Stimulated activated CD4-positive, alpha-beta T cell treated with anti-CD3 and anti-CD28 coated beads, TNF-alpha, amount 100 ng/mL, for 1 hour (primary cell): ENCODE data around the gene MLX.
A peak's percentile ranks its signal among the peaks of the same experiment; 100 is the strongest.

Experiments used
- DNase-seq, 3 donors: peaks; one replicate each; pipeline ENCODE4 v3.0.0-alpha.2; 2020; ENCODE audit warnings: low read depth in 3 of 3, low spot score in 1 of 3

MLX gene

DNA sequence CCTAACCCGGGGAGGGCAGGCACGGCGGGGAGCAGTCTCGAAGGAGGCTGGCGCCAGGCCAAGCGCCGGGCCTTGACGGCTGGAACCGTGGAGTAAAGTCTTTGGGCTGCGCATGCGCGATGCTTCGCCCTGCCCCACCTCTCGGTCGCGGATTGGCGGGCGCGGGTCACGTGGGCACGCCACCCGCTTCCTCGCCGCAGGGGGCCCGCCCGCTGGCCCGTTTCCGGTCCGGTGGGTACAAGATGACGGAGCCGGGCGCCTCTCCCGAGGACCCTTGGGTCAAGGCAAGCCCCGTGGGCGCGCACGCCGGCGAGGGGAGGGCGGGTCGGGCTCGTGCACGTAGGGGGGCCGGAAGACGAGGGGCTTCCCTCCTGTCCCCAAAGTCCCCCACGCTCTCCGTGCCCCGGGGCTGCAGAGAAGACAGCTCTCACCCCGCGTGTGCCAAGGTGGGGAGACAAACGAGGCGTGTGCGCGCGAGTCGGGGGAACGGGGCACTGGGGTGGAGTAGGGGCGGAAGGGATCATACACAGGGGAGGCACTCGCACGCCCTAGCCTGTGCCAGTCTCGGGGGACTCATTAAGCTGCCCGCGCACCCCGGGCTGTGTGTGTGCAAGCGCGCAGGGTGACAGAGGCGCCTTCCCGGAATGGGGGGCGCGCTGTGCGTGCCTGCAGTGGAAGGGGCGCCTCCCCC, at the start of gene MLX:
Gene MLX (plus strand): TSS at position 218 of the 691 bp plus-strand sequence. CDS start 25 bp downstream, at position 243.
- DNase-seq = peak; percentile 80 to 91 (median 85)

DNA sequence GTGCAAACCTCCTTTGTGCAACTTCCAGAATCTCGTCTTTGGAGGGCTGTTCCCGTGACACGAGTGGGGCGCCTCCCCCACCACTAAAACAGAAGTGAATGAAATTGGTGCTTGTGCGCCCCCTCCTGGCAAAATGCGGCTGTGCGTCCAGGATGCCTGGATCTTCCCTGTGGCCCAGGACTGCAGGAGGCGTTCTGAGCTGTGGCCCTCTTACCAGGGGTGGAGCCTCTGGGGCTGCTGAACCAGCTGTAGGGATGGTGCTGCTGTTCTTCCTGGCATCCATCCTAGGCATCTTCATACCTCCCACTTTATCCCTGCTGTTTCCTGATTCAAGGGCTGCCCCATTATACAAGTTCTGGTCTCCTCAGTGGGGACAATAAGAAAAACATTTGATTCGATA, 49.4 kb upstream of the MLX start:
- peak; percentile 33 to 77 (median 65) for DNase-seq

- no peak for DNase-seq
Measured at GRCh38 chr17:42518046-42518754, 48.7 kb upstream of the MLX start.

DNA sequence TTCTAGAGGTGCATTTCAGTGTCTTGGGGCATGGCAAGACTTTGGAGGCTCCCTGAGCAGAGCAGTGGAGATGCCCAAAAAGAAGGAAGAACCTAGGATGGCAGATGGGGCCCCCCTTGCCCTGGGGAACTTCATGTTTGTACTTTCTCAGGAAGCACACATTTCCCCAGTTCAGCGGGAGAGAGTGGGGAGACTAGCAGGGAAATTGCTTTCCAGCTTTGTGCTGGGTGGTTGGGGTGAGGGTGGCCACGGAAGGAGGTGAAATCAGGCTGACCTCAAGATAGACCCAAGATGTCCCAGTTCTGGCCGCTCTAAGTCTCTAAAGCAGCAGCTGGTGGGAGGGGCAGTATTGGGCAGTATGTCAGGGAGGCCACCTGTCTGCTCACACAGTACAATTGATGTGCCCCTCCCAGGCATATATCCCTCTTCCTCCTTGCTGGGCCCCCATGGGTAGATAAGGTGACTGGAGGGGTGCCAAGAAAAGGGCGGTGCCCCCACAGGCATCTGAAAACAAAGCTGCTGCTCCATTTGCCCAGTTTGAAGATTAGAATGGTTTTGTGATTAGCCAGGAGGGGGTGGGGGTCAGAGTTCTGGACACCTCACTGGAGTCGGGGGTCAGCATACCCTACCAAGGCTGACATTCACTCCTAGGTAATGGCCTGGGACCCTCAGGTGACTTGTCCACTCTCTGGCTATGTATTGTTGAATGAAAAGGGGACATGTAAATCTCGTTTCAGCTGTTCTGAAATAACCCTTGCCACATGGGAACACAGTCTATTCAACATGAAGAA, 48.0 kb upstream of the MLX start:
- no peak for DNase-seq

GRCh38 chr17:42519546-42520491, 47.1 kb upstream of the MLX start:
- DNase-seq = no peak

DNA sequence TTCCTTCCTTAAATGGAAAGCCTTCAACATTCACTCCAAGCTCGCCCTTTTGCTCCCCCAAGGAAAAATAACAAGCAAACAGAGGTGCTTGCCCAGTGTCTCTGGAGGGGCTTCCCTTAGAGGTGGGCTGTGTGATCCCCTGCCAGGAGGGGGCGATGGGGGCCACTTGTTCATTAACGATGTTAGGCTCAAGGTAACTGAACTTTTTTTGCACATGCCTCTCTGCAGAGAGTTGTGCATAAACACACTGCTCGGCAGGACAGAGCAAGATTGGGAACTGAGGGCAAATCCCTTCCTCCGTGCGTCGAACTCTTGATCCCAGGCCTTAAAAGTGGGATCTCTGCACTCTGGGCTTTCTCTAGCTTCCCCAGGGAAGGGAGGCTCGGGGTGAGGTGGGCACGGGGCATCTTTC, 46.4 kb upstream of the MLX start:
- no peak for DNase-seq

- no peak for DNase-seq
Measured at GRCh38 chr17:42521036-42521435, 45.9 kb upstream of the MLX start.

DNA sequence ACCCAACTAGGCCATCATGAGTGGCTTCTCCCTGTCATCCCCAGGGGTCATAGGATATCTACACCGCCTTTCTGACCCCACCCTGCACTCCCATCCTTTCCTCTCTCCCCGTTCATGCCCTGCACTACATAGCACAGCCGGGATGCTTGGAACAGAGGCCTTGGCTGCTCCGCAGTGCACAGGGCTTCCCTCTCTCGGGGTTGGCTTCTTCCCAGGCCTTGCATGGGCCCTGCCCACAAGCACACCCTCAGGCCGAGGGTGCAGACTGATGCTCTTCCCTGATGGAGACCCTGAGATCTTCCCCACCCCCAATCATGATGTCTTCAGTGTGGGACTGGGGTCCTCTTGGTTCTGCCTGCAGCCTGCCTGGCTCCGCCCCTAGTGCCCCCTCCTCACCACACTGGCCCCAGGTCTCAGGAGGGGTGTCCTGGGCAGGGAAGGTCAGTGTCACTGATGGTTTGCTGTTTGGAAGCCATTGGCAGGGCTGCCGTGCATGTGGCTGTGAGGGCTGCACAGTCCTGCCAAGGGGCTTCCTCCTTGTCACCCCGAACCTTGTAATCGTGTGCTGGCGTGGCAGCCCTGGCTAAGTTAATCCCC, 45.1 kb upstream of the MLX start:
- DNase-seq = no peak

DNA sequence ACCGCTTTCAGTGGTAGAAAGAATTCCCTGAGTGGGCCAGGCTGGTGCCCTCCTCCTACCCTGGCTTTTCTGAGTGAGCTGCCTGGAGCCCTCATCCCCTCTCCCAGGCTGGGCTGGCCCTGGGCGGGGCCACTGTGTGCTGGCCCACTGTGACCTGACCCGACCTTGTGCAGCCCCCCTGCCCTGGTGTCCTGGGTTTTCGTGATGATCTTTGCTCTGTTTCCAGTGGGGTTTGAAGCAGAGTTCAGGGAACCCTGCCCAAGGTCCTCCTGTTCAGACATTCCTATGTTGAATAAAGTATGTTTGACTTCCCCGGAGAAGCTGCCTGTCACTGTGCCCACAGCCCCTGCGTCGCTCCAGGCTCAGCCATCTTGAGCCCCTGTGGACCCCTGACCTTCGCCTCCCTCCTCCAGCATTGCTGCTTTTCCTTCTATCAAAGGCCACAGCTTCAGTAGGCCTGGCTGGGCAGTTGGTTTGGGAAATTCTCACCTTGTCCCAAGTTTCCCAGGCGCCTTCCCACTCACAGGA, 44.6 kb upstream of the MLX start:
- no peak for DNase-seq

DNA sequence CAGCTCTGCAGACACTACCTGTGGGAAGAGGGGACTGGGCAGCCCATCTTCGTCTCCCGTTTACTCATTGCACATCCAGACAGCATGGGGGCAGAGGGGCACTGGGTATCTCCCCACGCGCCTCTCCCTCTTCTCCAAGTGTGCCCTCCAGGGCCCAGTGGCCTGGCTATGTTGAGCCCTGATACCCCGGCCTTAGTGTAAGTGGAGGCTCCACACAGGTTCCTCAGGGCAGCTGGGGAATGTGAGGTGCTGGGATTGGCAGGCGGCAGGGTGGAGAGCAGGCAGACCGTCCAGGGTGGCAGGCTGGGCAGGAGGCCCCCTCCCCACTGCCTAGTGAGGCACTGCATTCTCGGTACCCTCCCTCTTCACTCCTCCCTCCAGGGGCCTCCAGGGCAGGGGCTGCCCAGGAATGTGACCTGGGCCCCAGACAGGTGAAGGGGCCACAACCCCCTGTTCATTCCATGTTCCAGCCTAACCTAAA, 44.1 kb upstream of the MLX start:
- no peak for DNase-seq

DNA sequence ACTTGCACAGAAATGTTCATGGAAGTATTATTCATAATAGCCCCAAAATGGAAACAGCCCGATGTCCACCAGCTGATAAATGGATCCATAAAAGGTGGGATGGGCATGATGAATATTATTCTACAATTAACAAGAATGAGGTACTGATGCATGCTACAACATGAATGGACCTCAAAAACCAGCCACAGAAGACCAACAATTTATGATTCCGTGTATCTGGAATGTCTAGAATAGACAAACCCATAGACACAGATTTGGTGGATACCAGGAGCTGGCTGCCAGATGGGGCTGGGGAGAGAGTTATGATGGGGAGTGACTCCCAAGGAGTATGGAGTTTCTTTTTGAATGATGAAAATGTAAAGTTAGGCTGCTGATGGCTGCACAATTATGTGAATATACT, 41.7 kb upstream of the MLX start:
- no peak for DNase-seq

- no peak for DNase-seq
Measured at GRCh38 chr17:42526031-42526444, 40.9 kb upstream of the MLX start.

DNA sequence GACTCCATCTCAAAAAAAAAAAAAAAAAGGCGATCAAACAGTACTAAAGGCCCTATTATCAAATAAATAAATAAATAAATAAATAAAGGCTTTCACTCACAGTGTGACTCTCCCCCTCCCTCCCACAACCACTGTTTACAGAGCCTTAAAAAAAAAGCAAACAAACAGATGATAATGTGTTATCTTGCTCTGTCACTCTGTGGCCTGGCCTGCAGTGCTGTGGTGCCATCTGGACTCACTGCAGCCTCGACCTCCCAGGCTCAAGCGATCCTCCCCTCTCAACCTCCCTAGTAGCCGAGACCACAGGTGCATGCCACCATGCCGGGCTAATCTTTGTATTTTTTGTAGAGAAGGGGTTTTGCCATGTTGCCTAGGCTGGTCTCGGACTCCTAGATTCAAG, 39.0 kb upstream of the MLX start:
- DNase-seq = no peak

- DNase-seq = no peak
Measured at GRCh38 chr17:42529061-42529460, 37.8 kb upstream of the MLX start.

GRCh38 chr17:42530952-42531454, 35.9 kb upstream of the MLX start:
- no peak for DNase-seq

- DNase-seq = peak in 2 of 3 donors; percentile 13 to 32
Measured at GRCh38 chr17:42531455-42532354, 35.2 kb upstream of the MLX start.

DNA sequence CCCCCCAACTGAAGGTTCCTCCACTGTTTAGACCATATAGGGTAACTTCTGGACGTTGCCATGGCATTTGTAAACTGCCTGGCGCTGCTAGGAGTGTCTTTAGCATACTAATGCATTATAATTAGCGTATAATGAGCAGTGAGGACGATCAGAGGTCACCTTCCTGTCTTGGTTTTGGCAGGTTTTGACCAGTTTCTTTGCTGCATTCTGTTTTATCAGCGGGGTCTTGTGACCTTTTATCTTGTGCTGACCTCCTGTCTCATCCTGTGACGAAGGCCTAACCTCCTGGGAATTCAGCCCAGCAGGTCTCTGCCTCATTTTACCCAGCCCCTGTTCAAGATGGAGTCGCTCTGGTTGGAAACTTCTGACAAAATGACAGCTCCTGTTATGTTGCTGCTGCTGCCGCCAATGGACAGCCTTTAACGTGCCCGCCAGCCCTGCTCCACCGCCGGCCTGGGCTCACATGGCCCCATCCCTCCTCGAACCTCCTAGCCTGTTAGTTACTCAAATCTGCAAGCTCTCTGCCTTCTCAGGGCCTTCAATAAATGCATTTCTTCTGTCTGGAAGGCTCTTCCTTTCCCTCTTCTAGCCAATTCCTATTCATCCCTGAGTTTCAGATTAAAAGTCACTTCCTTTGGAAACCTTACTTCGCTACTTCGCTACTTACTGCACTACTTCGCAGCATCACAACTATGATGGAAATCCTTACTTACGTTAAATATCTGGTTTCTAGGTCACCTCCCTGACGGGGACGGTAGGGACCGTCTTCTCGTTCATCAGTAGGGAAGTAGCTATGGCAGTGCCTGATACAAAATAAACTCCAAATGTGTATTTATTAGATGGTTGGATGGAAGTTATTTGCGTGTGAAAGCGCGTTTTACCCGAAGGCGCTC, 31.5 kb upstream of the MLX start:
- DNase-seq = no peak

GRCh38 chr17:42536048-42536371, 30.9 kb upstream of the MLX start, which contains the start of gene NAGLU:
Gene NAGLU, plus strand, starts transcription at chr17:42536241. Its CDS starts 32 bp downstream, at chr17:42536273.
- peak; percentile 50 to 71 (median 56) for DNase-seq
